ENCODE measurements around the gene GNB1. TPM values are rescaled to one million over a fixed set of nuclear protein-coding genes. Genes with fewer than 3 reads are reported as not detected.

GNB1 gene
- total RNA-seq, 1 experiment from 2014 or later, result 50.5 TPM

- DNase-seq (ENCODE audit: low read depth, low spot score), result no peak
- in situ Hi-C loops (cut with HindIII; ENCODE audit: low pct_unique_long_range_greater_than_20kb, low sequenced_read_pairs), result no loop called here
These were observed 103.9 kb downstream of the GNB1 start for GRCh38 chr1:1786836-1787605.

GRCh38 chr1:1785666-1786065, 105.2 kb downstream of the GNB1 start:
- in situ Hi-C loops (cut with HindIII; ENCODE audit: low pct_unique_long_range_greater_than_20kb, low sequenced_read_pairs), result no loop called here

GRCh38 chr1:1784933-1785332, 106.0 kb downstream of the GNB1 start:
- no peak for DNase-seq (ENCODE audit: low read depth, low spot score)
- in situ Hi-C loops (cut with HindIII; ENCODE audit: low pct_unique_long_range_greater_than_20kb, low sequenced_read_pairs), result no loop called here

More at GRCh38 chr1:1785666-1786065, 105.2 kb downstream of the GNB1 start:
- no peak for DNase-seq (ENCODE audit: low read depth, low spot score)

- no peak for DNase-seq (ENCODE audit: low read depth, low spot score)
- in situ Hi-C loops (cut with HindIII; ENCODE audit: low pct_unique_long_range_greater_than_20kb, low sequenced_read_pairs), result no loop called here
These were observed 107.6 kb downstream of the GNB1 start for GRCh38 chr1:1783320-1783719.

GRCh38 chr1:1782399-1783221, 108.3 kb downstream of the GNB1 start:
- in situ Hi-C loops (cut with HindIII; ENCODE audit: low pct_unique_long_range_greater_than_20kb, low sequenced_read_pairs), result no loop called here
- DNase-seq (ENCODE audit: low read depth, low spot score), result no peak

- in situ Hi-C loops (cut with HindIII; ENCODE audit: low pct_unique_long_range_greater_than_20kb, low sequenced_read_pairs), result no loop called here
- DNase-seq (ENCODE audit: low read depth, low spot score), result no peak
These were observed 109.4 kb downstream of the GNB1 start for GRCh38 chr1:1781526-1781903.

GRCh38 chr1:1780598-1781525, 110.0 kb downstream of the GNB1 start:
- no peak for DNase-seq (ENCODE audit: low read depth, low spot score)
- in situ Hi-C loops (cut with HindIII; ENCODE audit: low pct_unique_long_range_greater_than_20kb, low sequenced_read_pairs), result no loop called here

GRCh38 chr1:1779691-1780597, 110.9 kb downstream of the GNB1 start:
- in situ Hi-C loops (cut with HindIII; ENCODE audit: low pct_unique_long_range_greater_than_20kb, low sequenced_read_pairs), result no loop called here
- peak; percentile 41 for DNase-seq (ENCODE audit: low read depth, low spot score)

GRCh38 chr1:1779320-1779675, 111.6 kb downstream of the GNB1 start:
- in situ Hi-C loops (cut with HindIII; ENCODE audit: low pct_unique_long_range_greater_than_20kb, low sequenced_read_pairs), result no loop called here
- no peak for DNase-seq (ENCODE audit: low read depth, low spot score)

GRCh38 chr1:1778663-1779319, 112.1 kb downstream of the GNB1 start:
- DNase-seq (ENCODE audit: low read depth, low spot score), result peak; percentile 19
- in situ Hi-C loops (cut with HindIII; ENCODE audit: low pct_unique_long_range_greater_than_20kb, low sequenced_read_pairs), result no loop called here

- in situ Hi-C loops (cut with HindIII; ENCODE audit: low pct_unique_long_range_greater_than_20kb, low sequenced_read_pairs), result no loop called here
- DNase-seq (ENCODE audit: low read depth, low spot score), result peak; percentile 47
These were observed 112.8 kb downstream of the GNB1 start, which contains the start of gene NADK for GRCh38 chr1:1777950-1778662. Gene NADK (minus strand): TSS chr1:1778470. CDS start chr1:1765406, 13,064 bp downstream.

GRCh38 chr1:1777583-1777899, 113.3 kb downstream of the GNB1 start:
- peak; percentile 26 for DNase-seq (ENCODE audit: low read depth, low spot score)
- in situ Hi-C loops (cut with HindIII; ENCODE audit: low pct_unique_long_range_greater_than_20kb, low sequenced_read_pairs), result no loop called here

GRCh38 chr1:1776672-1777582, 114.0 kb downstream of the GNB1 start:
- DNase-seq (ENCODE audit: low read depth, low spot score), result no peak
- in situ Hi-C loops (cut with HindIII; ENCODE audit: low pct_unique_long_range_greater_than_20kb, low sequenced_read_pairs), result no loop called here

- no peak for DNase-seq (ENCODE audit: low read depth, low spot score)
- in situ Hi-C loops (cut with HindIII; ENCODE audit: low pct_unique_long_range_greater_than_20kb, low sequenced_read_pairs), result no loop called here
These were observed 115.3 kb downstream of the GNB1 start for GRCh38 chr1:1775327-1776226.
